ENCODE results near the gene PREB. TPM values are rescaled to one million over a fixed set of nuclear protein-coding genes. Genes with fewer than 3 reads are reported as not detected.
A peak's percentile ranks its signal among the peaks of the same experiment; 100 is the strongest.

PREB gene
- total RNA-seq, 2 donors from 2014 or later: 49.8 to 52.9 TPM

DNA sequence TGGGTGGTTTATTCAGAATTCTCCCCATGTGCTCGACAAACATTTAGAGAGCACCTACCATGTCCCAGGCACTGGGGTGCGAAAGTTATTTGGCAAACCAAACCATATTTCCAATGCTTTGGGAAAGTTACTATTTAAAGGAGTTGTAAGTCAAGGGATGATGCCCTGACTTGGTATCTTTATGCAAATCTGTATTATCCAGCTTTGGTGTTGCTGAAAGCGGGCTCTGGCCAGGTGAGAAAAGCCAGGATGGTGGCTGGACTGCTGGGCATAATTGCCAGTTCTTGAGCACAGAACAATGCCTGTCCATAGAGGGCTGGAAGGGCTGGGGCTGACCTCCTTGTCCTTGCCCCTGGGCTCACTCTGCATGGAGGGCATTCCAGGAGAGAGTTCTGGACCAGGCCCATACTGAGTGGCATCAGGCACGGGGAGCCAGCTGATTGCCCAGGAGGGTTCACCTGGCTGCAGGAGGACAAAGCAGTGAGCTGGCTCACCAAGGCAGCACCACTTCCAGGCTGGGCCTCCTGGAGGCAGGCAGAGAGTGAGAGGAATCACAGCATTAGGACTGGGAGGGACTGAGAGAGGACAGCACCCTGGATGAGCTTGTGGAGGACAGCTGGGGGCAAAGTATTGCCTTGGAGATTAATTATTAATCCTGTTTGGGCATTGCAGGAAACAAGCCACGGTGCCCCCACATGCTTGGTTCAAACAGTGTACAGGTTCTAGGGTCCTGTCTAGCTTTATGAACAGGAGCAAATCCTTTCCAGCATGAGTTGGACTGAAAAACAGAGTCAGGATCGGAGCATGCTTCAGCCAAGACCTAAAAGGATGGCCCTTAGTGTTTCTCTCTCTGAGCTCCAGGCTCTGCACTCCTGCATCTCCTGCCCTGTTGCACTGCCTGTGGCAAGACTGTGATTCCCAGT is 40.7 kb downstream of the PREB start:
- Mint-ChIP-seq H3K27ac (peak overlapping the region in 1 of 2 donors; percentile 60), H3K36me3 (no peaks in the 10 kb centered on the region), H3K9me3 (no peaks in the 10 kb centered on the region)
- no peak for DNase-seq (ENCODE audit: low spot score in 2 of 2)
- ATAC-seq: no peak

DNA sequence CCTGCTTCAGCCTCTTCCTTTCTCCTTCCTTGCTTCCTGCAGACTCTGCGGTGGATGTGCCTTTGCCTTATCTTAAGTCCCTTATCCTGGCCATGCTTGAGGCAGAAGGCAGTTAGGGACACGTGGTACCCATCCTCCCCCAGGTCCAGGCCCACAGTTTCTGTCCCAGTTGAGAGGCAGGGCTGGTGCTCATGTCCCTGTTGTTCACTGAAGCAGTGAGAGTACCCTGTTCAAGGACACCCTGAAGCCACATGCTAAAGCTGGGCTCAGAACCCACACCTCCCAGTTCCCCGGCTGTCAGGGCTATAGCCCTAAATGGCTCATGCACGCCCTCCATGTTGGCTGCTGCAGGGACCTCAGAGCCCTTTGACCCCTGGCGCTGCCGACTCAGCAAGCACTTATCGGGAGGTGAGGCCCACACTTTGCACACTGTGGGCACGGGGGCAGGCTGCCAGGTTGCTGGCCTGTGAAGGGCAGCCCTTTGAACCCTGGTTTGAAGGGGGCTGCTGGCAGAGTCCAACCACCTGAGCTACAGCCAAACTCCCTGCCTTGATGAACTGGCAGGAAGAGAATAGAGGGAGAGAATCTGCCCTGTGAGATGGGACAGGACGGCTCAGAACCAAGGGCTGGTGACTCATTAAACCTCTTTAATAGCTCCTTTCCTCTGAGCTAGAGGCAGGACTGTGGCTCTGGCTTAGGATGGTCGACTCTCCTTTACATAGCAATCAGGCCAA is 41.6 kb downstream of the PREB start:
- no peak for ATAC-seq
- Mint-ChIP-seq H3K9me3 (no peaks in the 10 kb centered on the region), H3K27ac (no peak overlapping the region), H3K36me3 (no peaks in the 10 kb centered on the region)
- no peak for DNase-seq (ENCODE audit: low spot score in 2 of 2)

DNA sequence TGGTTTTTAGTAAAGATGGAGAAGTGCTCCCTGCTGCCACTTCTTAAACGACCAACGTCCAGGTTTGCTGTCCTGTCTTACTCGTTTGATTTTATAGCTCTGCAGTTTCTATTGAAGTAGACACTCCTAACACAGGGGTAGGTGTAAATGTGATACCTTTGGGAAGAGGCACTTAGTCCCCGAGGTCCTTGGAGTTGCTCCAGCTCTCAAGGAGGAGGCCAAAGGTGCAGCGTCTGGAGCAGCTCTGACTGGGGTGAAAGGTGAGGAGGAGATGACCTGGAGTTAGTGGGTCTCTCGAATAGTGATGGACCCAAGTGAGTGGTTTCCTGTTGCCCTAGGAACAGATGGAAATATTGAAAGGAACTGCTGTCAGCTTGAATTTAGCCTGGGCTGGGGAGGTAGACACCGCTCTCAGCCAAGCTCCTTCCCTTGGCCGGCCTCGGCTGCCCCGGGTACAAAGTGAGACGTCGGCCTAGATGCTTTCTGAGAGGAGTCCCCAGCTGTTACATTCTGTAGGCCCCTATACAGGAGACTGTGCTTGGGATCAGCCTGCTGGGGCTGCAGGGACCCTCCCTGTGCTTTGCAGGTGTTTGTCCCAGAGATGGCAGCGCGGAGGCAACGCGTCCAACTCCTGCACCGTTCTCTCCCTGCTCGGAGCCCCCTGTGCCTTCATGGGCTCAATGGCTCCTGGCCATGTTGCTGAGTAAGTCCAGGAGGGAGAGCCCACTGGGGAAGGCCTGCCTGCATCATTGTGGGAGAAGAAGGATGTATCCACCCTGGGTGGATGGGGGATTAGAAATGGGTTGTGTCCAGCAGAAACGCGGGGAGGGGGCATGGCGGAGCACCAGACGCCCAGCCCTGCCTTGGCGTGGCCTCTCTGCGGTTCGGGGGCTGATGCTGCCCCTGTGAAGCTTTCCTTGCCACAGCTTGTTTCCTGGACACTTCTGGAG is 42.4 kb downstream of the PREB start:
- no peak for DNase-seq (ENCODE audit: low spot score in 2 of 2)
- ATAC-seq: no peak
- Mint-ChIP-seq H3K36me3 (no peaks in the 10 kb centered on the region), H3K27ac (peak overlapping the region in 1 of 2 donors; percentile 50), H3K9me3 (no peaks in the 10 kb centered on the region)

DNA sequence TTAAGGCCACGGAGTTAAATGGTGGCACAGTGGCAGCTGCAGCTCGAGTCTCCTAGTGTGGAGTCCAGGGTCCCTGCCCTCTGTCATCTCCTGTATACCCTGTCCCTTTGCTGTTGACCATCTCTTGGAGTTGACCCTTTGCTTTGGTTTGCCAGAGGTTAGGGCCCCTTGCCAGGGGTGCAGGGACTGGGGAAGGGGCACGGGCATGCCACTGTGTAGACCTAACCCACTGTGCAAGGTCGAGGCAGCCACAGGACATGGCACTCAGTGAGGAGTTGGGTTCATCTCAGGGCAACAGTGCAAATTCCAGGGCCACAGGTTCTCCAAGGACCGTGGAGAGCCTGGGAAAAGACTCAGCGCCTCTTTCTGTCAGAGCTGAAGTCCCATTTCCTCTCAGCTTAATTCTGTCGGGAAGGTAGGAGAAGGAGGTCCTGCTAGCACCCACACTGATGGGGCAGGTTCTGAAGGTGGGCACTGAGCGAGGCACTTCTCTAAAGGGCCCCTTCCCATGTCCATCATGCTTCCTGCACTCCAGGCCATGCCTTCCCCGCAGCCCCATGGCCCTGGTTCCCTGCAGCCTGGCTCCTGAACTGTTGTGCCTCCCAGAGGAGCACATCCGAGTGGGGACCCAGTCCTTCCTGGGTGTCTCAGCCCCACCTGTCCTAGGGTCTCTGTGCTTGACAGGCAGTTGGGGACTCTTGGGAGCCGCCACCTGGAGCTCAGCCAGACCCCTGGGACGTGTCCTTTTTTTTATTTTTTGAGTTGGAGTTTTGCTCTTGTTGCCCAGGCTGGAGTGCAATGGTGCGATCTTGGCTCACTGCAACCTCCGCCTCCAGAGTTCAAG is 45.1 kb downstream of the PREB start:
- no peaks in the 10 kb centered on the region for H3K9me3 Mint-ChIP-seq
- ATAC-seq: no peak
- DNase-seq (ENCODE audit: low spot score in 2 of 2): no peak
- no peaks in the 10 kb centered on the region for H3K36me3 Mint-ChIP-seq
- H3K27ac Mint-ChIP-seq: no peak overlapping the region

DNA sequence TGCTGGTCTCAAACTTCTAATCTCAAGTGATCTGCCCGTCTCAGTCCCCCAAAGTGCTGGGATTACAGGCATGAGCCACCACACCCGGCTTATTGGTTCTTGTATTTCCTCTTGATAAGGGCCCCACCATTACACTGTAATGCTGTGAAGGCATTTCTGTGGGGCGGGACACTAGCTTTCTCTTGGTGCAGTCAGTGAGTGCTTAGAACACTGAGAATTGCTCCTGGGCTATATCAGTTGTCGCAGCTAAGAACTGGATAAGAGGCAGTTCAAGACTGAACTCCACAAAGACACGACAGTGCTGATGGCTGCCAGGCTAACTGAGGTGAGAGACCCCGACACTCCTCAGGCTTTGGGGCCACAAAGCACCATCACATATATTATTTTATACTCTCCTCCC is 45.8 kb downstream of the PREB start:
- no peak for DNase-seq (ENCODE audit: low spot score in 2 of 2)
- Mint-ChIP-seq H3K27ac (no peak overlapping the region), H3K9me3 (no peaks in the 10 kb centered on the region), H3K36me3 (no peaks in the 10 kb centered on the region)
- no peak for ATAC-seq

DNA sequence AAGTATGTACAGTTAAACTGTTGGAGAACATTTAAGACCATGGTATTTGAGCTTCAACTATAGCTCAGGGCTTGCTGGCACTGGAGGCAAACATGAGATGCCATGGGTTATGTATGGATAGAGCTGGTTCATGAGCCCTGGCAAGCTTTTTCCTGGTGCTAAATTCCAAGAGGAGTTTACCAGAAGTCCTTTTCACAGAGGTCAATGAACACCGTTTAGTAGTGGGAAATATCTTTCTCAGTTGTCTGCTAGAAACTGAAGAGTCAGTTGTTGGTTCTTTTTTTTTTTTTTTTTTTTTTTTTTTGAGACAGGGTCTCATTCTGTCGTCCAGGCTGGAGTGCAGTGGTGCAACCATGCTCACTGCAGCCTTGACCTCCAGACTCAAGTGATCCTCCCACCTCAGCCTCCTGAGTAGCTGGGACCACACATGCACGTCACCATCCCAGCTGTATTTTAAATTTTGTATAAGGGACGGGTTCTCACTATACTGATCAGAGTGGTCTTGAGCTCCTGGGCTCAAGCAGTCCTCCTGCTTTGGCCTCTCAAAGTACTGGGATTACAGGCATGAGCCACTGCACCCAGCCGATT is 46.5 kb downstream of the PREB start:
- Mint-ChIP-seq H3K27ac (no peak overlapping the region), H3K9me3 (no peaks in the 10 kb centered on the region), H3K36me3 (no peaks in the 10 kb centered on the region)
- ATAC-seq: no peak
- DNase-seq (ENCODE audit: low spot score in 2 of 2): no peak

DNA sequence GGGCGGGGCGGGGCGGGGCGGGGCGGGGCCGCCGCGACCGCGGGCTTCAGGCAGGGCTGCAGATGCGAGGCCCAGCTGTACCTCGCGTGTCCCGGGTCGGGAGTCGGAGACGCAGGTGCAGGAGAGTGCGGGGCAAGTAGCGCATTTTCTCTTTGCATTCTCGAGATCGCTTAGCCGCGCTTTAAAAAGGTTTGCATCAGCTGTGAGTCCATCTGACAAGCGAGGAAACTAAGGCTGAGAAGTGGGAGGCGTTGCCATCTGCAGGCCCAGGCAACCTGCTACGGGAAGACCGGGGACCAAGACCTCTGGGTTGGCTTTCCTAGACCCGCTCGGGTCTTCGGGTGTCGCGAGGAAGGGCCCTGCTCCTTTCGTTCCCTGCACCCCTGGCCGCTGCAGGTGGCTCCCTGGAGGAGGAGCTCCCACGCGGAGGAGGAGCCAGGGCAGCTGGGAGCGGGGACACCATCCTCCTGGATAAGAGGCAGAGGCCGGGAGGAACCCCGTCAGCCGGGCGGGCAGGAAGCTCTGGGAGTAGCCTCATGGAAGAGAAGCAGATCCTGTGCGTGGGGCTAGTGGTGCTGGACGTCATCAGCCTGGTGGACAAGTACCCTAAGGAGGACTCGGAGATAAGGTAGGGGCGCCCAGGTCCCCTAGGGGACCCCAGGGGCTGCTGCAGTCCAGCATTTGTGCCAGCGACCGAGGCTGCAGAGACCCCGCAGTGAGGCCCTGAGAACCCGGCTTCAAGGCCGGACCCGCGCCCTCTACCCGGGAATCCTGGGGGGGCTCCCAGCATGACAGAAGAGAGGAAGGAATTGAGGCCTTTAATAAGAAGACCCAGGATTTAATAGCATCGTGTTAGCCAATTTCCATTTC is 47.5 kb downstream of the PREB start, which contains the start of gene KHK:
KHK (plus strand) TSS at position 49 of the 870 bp plus-strand sequence; CDS start at position 537, 488 bp downstream.
- Mint-ChIP-seq H3K36me3 (no peaks in the 10 kb centered on the region), H3K9me3 (no peaks in the 10 kb centered on the region), H3K27ac (peak within 1 kb of the TSS; percentile 60 to 85)

DNA sequence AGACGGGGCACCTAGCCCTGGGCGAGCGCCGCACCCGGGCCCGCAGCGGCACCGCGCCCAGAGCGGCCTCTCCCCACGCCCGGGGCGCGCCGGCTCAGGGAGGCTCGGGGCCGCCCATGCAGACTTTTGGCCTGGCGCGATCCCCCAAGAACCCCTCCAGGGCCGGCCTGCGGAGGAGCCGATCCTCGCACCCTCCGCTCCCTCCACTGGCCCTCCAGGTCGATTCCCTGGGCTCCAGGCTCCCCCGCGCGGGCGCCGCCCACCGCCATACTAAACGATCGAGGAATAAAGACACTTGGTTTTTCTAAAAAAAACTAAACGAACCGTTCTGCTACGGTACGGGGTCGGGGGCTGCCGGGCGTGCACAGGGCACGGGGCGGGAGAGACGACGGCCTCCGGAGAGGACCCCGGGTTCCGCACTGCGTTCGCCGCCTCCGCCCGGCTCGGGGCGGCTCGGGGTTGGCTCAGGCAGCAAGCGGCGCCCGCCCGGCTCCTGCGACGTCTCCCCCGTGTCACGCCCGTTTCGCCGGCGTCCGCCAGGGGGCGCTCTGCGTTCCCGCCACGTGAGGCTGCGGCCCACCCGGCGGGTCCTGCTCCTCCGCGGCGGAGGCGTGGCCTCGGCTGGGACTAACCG is 48.2 kb downstream of the PREB start:
- no peaks in the 10 kb centered on the region for H3K36me3 Mint-ChIP-seq
- ATAC-seq (peak; percentile 89 to 93), DNase-seq (ENCODE audit: low spot score in 2 of 2) (peak; percentile 98 to 100)
- no peaks in the 10 kb centered on the region for H3K9me3 Mint-ChIP-seq
- peak overlapping the region; percentile 50 to 60 for H3K27ac Mint-ChIP-seq

More for the DNA sequence above, 47.5 kb downstream of the PREB start, which contains the start of gene KHK:
- ATAC-seq (peak; percentile 13), DNase-seq (ENCODE audit: low spot score in 2 of 2) (peak in 1 of 2 donors; percentile 30)

DNA sequence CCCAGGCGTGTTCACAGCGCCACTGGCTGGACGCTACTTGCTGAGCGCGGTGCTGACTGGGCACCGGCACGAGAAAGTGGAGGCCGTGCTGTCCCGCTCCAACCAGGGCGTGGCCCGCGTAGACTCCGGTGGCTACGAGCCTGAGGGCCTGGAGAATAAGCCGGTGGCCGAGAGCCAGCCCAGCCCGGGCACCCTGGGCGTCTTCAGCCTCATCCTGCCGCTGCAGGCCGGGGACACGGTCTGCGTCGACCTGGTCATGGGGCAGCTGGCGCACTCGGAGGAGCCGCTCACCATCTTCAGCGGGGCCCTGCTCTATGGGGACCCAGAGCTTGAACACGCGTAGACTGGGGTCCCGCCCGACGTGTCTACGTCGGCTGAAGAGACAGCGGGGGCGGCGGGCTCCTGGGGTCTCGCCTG is 48.8 kb downstream of the PREB start:
- peak; percentile 1 to 23 for ATAC-seq
- Mint-ChIP-seq H3K27ac (peak overlapping the region in 1 of 2 donors; percentile 60), H3K9me3 (no peaks in the 10 kb centered on the region), H3K36me3 (no peaks in the 10 kb centered on the region)
- peak; percentile 40 to 69 for DNase-seq (ENCODE audit: low spot score in 2 of 2)

DNA sequence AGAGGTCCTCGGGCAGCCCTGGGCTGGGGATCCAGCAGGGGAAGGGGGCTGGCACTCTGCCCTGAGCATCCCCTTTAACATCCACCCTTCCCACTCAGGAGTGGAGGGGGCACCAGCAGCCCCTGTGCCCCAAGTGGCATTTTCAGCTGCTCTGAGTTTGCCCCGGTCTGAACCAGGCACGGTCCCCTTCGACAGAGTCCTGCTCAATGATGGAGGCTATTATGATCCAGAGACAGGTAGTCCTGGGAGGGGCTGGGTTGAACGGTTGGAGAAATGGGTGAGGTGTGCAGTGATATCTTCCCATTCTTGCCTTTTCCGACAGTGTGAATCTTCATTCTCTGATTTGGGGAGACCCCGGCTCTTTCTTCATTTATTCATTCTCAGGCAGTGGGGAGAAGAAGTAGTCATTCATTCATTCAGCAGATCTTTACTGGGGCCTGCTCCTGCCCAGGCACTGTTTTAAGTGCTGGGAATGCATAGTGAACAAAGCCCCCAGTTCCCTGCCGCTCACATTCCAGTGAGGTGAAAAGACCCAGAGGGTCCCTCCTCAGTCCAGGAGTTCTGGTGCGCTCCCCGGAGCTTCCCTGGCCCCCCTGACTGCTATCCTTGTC is 49.3 kb downstream of the PREB start:
- H3K9me3 Mint-ChIP-seq: no peaks in the 10 kb centered on the region
- ATAC-seq (no peak), DNase-seq (ENCODE audit: low spot score in 2 of 2) (no peak)
- no peaks in the 10 kb centered on the region for H3K36me3 Mint-ChIP-seq
- peak overlapping the region in 1 of 2 donors; percentile 60 for H3K27ac Mint-ChIP-seq

DNA sequence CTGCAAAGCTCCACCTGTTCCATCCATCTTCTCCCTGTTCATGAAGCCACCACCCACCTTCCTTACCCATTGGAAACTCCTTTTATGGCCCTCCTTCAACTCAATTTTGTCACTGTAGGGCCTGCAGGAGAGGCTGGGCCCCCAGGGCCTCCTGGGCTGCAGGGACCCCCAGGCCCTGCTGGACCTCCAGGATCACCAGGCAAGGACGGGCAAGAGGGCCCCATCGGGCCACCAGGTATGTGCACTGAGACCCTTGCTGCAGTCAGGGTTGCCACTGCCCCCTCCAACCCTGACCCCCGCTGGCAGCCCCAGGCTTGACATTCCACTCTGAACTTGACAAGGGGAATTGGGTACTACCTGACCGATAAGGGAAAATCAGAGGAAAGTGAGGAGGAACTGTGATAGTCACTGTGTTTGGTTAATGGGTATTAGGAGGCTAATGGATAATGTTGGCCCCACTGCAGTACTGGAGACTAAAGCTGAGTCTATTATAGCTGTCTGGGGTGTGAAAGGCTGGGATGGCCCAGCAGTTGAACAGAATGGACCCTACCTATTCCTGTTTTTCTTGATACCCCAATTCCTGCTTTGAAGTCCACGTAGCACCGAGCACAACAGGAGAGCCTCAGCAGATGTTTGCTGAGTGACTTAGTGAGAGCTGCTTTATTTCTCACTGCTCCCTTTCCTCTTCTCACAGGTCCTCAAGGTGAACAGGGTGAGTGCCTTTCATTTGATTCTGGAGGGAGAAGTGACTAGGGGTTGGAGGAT is 50.0 kb downstream of the PREB start:
- ATAC-seq: no peak
- DNase-seq (ENCODE audit: low spot score in 2 of 2): no peak
- Mint-ChIP-seq H3K36me3 (no peaks in the 10 kb centered on the region), H3K9me3 (no peaks in the 10 kb centered on the region), H3K27ac (no peak overlapping the region)

DNA sequence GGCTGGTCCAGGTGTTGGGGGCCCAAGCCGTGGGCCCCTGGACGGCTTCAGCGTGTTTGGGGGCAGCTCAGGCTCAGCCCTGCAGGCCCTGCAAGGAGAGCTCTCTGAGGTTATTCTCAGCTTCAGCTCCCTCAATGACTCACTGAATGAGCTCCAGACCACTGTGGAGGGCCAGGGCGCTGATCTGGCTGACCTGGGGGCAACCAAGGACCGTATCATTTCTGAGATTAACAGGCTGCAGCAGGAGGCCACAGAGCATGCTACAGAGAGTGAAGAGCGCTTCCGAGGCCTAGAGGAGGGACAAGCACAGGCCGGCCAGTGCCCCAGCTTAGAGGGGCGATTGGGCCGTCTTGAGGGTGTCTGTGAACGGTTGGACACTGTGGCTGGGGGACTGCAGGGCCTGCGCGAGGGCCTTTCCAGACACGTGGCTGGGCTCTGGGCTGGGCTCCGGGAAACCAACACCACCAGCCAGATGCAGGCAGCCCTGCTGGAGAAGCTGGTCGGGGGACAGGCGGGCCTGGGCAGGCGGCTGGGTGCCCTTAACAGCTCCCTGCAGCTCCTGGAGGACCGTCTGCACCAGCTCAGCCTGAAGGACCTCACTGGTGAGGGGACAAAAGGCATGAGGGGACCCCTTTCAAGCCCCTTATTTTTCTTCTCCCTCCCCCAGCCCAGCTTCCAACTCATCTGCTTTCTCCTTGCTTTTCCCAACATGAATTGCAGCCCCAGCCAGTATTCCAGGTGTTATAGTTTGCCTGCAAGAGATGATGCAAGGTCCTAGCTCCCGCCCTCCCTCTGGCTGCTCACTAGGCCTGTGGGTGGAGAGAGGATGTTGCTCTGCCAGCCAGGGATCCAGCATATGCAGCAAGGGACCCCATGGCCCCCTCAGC is 50.8 kb downstream of the PREB start:
- DNase-seq (ENCODE audit: low spot score in 2 of 2): no peak
- ATAC-seq: no peak
- Mint-ChIP-seq H3K9me3 (no peaks in the 10 kb centered on the region), H3K36me3 (no peaks in the 10 kb centered on the region), H3K27ac (no peak overlapping the region)
